ENCODE results near the gene ABCA7.

The ABCA7 gene

GRCh38 chr19:998064-998463, 41.8 kb upstream of the ABCA7 start:
- Mint-ChIP-seq H3K4me1 (ENCODE audit: low read depth) (peaks cover 9% of the 10 kb centered on the region), H3K27ac (peak overlapping the region; percentile 45), H3K4me3 (no peak overlapping the region)

GRCh38 chr19:999379-999719, 40.6 kb upstream of the ABCA7 start:
- Mint-ChIP-seq H3K27ac (no peak overlapping the region), H3K27me3 (ENCODE audit: low read depth) (peaks cover 37% of the 10 kb centered on the region), H3K9me3 (no peaks in the 10 kb centered on the region), H3K4me3 (no peak overlapping the region), H3K36me3 (ENCODE audit: low read depth) (no peaks in the 10 kb centered on the region), H3K4me1 (ENCODE audit: low read depth) (peaks cover 9% of the 10 kb centered on the region)

More at GRCh38 chr19:998064-998463, 41.8 kb upstream of the ABCA7 start:
- Mint-ChIP-seq H3K9me3 (no peaks in the 10 kb centered on the region), H3K36me3 (ENCODE audit: low read depth) (no peaks in the 10 kb centered on the region), H3K27me3 (ENCODE audit: low read depth) (peaks cover 37% of the 10 kb centered on the region)

DNA sequence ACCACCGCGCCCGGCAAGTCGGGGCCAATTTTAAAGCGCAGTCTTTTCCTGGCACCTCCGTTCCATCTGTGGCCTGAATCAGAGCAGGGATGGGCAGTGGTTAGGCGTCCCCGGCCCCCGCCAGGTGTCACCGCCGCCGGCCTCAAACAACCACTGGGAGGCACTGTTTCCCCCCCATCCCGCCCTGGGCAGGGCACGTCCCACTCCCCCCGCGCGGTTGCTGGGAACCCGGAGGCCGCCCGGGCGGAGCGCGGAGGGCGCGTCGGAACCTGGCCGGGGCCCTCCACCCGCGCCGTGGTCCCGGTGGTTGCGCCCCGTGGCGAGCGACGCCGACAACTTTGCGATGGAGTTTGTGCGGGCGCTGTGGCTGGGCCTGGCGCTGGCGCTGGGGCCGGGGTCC, 39.8 kb upstream of the ABCA7 start, which contains the start of gene GRIN3B:
Gene GRIN3B, plus strand, starts transcription at position 325 of the 400 bp plus-strand sequence. Its CDS starts 19 bp downstream, at position 344.
- Mint-ChIP-seq H3K4me1 (ENCODE audit: low read depth) (peaks cover 9% of the 10 kb centered on the region), H3K4me3 (peak within 1 kb of the TSS; percentile 21), H3K27ac (no peak within 1 kb of the TSS), H3K9me3 (no peaks in the 10 kb centered on the region), H3K36me3 (ENCODE audit: low read depth) (no peaks in the 10 kb centered on the region), H3K27me3 (ENCODE audit: low read depth) (peaks cover 37% of the 10 kb centered on the region)

DNA sequence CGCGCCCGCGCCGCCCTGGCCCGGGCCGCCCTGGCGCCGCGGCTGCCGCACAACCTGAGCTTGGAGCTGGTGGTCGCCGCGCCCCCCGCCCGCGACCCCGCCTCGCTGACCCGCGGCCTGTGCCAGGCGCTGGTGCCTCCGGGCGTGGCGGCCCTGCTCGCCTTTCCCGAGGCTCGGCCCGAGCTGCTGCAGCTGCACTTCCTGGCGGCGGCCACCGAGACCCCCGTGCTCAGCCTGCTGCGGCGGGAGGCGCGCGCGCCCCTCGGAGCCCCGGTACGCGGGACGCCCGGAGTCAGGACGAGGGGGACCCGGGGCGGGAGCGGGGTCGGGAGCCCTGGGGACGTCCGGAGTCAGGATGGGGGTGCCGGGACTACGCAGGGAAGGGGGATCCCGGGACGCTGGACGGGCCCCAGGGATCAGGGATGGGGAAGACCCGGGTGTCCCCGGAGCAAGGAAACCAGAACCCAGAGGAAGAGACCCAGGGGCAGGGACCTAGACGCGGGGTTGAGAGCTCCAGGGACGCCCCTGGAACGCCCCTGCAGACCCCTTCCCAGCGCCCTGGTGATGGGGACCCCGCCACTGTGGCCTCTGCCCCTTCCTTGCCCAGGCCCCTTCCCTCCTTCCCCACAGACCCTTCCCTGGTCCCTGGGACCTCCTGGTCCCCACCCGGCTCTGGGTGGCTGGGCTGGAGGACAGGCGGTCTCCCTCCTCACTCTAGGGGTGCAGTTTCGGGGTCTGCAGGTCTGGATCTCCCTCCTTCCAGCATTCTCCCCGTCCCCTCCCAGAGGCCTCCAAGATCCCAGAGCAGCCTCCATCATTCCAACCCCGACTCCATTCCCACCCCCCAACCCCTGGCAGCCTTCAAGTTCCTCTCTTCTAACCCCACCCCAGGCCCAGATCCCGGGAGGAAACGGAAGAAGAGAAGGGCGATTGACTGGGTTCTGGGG, 39.0 kb upstream of the ABCA7 start:
- Mint-ChIP-seq H3K9me3 (no peaks in the 10 kb centered on the region), H3K27me3 (ENCODE audit: low read depth) (peaks cover 37% of the 10 kb centered on the region), H3K4me3 (peak overlapping the region; percentile 21), H3K36me3 (ENCODE audit: low read depth) (no peaks in the 10 kb centered on the region), H3K4me1 (ENCODE audit: low read depth) (peaks cover 9% of the 10 kb centered on the region), H3K27ac (no peak overlapping the region)

DNA sequence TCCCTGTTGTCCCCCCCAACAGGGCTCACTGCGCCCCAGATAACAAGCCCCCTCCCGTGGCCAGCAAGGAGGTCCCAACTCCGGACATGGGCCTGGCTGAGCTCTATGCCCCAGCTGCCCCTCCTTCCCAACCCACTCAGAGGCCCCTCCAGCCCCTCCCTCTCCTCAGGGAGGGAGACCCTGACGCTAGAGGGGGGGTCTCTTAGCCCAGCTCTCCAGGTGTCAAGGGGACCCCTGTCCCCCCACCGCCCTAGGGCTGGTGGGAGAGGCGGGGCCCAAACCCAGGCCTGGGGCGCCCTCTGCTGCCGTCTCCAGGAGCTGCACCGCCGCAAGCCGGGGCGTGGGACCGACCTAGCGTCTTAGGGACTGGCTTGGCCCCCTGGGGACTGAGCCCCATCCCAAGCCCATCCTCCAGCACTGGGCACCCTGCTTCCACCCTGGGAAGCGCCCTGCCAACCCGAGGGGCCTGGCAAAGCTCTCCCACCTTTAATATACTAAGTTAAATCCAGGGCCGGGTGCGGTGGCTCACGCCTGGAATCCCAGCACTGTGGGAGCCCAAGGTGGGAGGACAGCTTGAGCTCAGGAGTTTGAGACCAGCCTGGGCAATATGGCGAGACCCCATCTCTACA, 38.3 kb upstream of the ABCA7 start:
- Mint-ChIP-seq H3K27ac (no peak overlapping the region), H3K4me3 (no peak overlapping the region), H3K36me3 (ENCODE audit: low read depth) (peaks cover 2% of the 10 kb centered on the region), H3K27me3 (ENCODE audit: low read depth) (peaks cover 32% of the 10 kb centered on the region), H3K4me1 (ENCODE audit: low read depth) (peaks cover 4% of the 10 kb centered on the region), H3K9me3 (no peaks in the 10 kb centered on the region)

DNA sequence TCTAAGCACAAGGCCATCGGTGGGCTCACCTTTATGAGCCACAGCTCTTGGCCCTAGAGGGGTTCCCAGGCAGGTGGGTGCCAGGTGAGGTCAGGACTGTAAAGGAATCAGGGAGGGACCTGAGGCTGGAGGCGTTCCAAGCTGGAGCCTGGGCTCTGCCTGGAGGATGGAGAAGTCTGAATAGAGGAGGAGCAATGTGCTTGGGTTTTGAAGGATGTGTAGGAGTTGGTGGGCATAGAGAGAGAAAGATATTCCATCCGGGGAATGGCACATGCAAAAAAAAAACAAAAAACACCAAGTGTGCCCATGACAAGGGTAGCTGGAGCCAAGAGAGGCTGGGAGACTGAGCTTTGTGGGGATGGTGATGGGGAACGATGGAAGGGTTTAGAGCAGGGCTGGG, 37.3 kb upstream of the ABCA7 start:
- Mint-ChIP-seq H3K9me3 (no peaks in the 10 kb centered on the region), H3K4me1 (ENCODE audit: low read depth) (peaks cover 3% of the 10 kb centered on the region), H3K27me3 (ENCODE audit: low read depth) (peaks cover 27% of the 10 kb centered on the region), H3K27ac (no peak overlapping the region), H3K4me3 (no peak overlapping the region), H3K36me3 (ENCODE audit: low read depth) (peaks cover 6% of the 10 kb centered on the region)

DNA sequence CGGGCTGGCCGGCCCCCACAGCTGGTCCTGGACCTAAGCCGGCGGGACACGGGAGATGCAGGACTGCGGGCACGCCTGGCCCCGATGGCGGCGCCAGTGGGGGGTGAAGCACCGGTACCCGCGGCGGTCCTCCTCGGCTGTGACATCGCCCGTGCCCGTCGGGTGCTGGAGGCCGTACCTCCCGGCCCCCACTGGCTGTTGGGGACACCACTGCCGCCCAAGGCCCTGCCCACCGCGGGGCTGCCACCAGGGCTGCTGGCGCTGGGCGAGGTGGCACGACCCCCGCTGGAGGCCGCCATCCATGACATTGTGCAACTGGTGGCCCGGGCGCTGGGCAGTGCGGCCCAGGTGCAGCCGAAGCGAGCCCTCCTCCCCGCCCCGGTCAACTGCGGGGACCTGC, 36.6 kb upstream of the ABCA7 start:
- Mint-ChIP-seq H3K4me1 (ENCODE audit: low read depth) (peaks cover 3% of the 10 kb centered on the region), H3K36me3 (ENCODE audit: low read depth) (peaks cover 6% of the 10 kb centered on the region), H3K4me3 (no peak overlapping the region), H3K27me3 (ENCODE audit: low read depth) (peaks cover 20% of the 10 kb centered on the region), H3K27ac (no peak overlapping the region), H3K9me3 (no peaks in the 10 kb centered on the region)

GRCh38 chr19:1004204-1004802, 35.6 kb upstream of the ABCA7 start:
- H3K4me3 Mint-ChIP-seq = no peak overlapping the region
- H3K27ac Mint-ChIP-seq = no peak overlapping the region
- H3K27me3 Mint-ChIP-seq (ENCODE audit: low read depth) = peaks cover 12% of the 10 kb centered on the region
- H3K9me3 Mint-ChIP-seq = no peaks in the 10 kb centered on the region
- peaks cover 2% of the 10 kb centered on the region for H3K4me1 Mint-ChIP-seq (ENCODE audit: low read depth)
- H3K36me3 Mint-ChIP-seq (ENCODE audit: low read depth) = peaks cover 6% of the 10 kb centered on the region

DNA sequence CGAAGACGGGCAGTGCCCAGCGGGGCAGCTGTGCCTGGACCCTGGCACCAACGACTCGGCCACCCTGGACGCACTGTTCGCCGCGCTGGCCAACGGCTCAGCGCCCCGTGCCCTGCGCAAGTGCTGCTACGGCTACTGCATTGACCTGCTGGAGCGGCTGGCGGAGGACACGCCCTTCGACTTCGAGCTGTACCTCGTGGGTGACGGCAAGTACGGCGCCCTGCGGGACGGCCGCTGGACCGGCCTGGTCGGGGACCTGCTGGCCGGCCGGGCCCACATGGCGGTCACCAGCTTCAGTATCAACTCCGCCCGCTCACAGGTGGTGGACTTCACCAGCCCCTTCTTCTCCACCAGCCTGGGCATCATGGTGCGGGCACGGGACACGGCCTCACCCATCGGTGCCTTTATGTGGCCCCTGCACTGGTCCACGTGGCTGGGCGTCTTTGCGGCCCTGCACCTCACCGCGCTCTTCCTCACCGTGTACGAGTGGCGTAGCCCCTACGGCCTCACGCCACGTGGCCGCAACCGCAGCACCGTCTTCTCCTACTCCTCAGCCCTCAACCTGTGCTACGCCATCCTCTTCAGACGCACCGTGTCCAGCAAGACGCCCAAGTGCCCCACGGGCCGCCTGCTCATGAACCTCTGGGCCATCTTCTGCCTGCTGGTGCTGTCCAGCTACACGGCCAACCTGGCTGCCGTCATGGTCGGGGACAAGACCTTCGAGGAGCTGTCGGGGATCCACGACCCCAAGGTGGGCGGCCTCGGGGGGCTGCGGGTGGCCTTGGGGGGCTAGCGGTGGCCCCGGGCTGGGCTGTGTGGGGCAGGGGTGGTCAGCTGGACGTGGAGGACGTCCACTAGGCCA, 34.9 kb upstream of the ABCA7 start:
- H3K36me3 Mint-ChIP-seq (ENCODE audit: low read depth) = peaks cover 8% of the 10 kb centered on the region
- H3K4me1 Mint-ChIP-seq (ENCODE audit: low read depth) = no peaks in the 10 kb centered on the region
- H3K27ac Mint-ChIP-seq = no peak overlapping the region
- H3K27me3 Mint-ChIP-seq (ENCODE audit: low read depth) = peaks cover 10% of the 10 kb centered on the region
- no peaks in the 10 kb centered on the region for H3K9me3 Mint-ChIP-seq
- no peak overlapping the region for H3K4me3 Mint-ChIP-seq

DNA sequence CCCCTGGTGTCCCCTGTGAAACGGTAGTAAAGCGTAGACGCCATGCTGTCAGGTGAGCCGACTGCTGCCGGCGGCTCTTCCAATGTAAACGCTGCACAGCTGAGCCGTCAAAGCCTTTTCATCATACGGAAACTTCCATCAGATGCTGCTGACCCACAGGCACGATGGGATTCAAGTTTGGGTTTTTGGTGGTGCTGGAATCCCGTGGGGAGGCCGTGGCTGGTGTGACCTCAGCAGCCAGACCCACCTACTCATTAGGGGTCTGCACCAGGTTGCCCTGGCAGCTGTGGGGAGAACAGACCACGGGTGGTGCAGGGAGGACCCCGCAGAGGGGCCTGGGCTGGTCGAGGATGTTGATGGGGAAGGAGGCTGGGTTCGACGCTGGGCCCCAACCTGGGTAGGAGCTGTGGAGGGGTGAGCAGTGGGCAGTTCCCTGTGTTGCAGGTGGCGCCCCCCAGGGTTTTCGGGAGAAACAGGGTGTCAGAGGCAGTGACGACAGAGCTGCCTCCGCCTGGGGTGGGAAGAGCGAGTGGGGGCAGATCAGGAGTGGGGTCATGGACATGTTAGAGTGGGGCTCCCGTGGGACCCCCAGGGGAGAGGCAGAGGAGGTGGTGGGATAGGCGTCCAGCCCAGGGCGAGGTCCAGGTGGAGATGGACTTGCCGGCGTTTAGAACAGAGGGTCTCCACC, 33.1 kb upstream of the ABCA7 start:
- Mint-ChIP-seq H3K4me3 (no peak overlapping the region), H3K36me3 (ENCODE audit: low read depth) (peaks cover 8% of the 10 kb centered on the region), H3K9me3 (no peaks in the 10 kb centered on the region), H3K4me1 (ENCODE audit: low read depth) (no peaks in the 10 kb centered on the region), H3K27ac (no peak overlapping the region), H3K27me3 (ENCODE audit: low read depth) (peaks cover 5% of the 10 kb centered on the region)

DNA sequence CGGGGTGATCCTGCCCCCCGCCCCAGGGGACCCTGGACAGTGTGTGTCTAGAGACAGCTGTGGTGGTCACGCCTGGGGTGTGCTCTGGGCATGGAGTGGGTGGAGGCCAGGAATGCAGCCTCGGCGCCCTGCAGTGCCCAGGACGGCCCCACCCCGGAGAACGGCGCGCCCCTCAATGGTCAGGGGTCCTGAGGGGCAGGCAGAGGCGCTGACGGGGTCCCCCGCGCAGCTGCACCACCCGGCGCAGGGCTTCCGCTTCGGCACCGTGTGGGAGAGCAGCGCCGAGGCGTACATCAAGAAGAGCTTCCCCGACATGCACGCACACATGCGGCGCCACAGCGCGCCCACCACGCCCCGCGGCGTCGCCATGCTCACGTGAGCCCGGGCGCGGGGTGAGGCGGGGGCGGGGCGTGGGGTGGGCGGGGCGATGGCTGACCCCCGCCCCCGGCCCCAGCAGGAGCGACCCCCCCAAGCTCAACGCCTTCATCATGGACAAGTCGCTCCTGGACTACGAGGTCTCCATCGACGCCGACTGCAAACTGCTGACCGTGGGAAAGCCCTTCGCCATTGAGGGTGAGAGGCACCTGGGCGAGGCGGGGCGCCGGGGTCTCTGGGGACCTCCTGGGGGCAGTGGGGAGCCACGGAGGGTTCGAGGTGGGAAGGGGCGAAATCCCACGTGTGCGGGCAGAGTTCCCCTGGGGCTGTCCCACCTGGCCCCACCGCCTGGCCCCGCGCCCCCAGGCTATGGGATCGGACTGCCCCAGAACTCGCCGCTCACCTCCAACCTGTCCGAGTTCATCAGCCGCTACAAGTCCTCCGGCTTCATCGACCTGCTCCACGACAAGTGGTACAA, 32.3 kb upstream of the ABCA7 start:
- no peak overlapping the region for H3K4me3 Mint-ChIP-seq
- H3K4me1 Mint-ChIP-seq (ENCODE audit: low read depth) = no peaks in the 10 kb centered on the region
- H3K27ac Mint-ChIP-seq = no peak overlapping the region
- H3K9me3 Mint-ChIP-seq = no peaks in the 10 kb centered on the region
- H3K27me3 Mint-ChIP-seq (ENCODE audit: low read depth) = peaks cover 2% of the 10 kb centered on the region
- H3K36me3 Mint-ChIP-seq (ENCODE audit: low read depth) = peaks cover 8% of the 10 kb centered on the region

GRCh38 chr19:1008268-1009040, 31.5 kb upstream of the ABCA7 start:
- Mint-ChIP-seq H3K4me3 (no peak overlapping the region), H3K9me3 (no peaks in the 10 kb centered on the region), H3K36me3 (ENCODE audit: low read depth) (peaks cover 8% of the 10 kb centered on the region), H3K4me1 (ENCODE audit: low read depth) (no peaks in the 10 kb centered on the region), H3K27me3 (ENCODE audit: low read depth) (no peaks in the 10 kb centered on the region), H3K27ac (no peak overlapping the region)

Data from T-helper 1 cell treated with Interleukin-12 subunit alpha and Interleukin-12 subunit beta and Interleukin-4 antibody, amounts not matched to agents 30 μg/mL and 1 μg/mL, for 36 hours (primary cell).